ENCODE data around the gene CTDSPL2. TPM values are rescaled to one million over a fixed set of nuclear protein-coding genes. Genes with fewer than 3 reads are reported as not detected.

The CTDSPL2 gene
- total and polyA plus RNA-seq, 2 experiments from 2014 or later, result 42.2 to 86.2 TPM

- TF ChIP-seq, protein P1, sequence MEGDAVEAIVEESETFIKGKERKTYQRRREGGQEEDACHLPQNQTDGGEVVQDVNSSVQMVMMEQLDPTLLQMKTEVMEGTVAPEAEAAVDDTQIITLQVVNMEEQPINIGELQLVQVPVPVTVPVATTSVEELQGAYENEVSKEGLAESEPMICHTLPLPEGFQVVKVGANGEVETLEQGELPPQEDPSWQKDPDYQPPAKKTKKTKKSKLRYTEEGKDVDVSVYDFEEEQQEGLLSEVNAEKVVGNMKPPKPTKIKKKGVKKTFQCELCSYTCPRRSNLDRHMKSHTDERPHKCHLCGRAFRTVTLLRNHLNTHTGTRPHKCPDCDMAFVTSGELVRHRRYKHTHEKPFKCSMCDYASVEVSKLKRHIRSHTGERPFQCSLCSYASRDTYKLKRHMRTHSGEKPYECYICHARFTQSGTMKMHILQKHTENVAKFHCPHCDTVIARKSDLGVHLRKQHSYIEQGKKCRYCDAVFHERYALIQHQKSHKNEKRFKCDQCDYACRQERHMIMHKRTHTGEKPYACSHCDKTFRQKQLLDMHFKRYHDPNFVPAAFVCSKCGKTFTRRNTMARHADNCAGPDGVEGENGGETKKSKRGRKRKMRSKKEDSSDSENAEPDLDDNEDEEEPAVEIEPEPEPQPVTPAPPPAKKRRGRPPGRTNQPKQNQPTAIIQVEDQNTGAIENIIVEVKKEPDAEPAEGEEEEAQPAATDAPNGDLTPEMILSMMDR (conservative IDR thresholded peaks at IDR 0.05; ENCODE audit: low read depth in 2 of 2), result no peak
Observed at GRCh38 chr15:44570361-44570760, 142.9 kb downstream of the CTDSPL2 start (continued).

DNA sequence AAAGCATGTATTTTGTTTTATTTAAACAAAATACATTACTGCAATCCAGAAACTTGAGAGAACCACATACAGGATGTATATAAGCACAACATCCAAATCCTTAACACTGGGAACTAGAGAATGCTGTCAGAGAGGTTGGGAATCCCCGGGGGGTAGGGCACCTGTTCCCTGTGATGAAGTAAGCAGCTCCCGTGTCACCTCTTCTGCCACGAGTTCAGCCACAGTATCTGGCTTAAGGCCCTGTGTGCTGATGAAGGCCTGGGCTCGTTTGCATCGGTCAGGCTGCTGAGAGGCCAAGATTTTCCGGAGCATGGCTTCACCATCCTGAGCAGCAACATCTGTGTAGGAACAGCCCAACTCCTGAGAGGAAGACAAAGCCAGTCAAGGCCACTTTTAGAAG lies 146.0 kb downstream of the CTDSPL2 start:
- no peak overlapping the region for H3K4me3 ChIP-seq
- H3K9me2 ChIP-seq (ENCODE audit: insufficient read depth), result no peaks in the 10 kb centered on the region
- Mint-ChIP-seq H3K36me3 (ENCODE audit: low read depth) (peaks cover 38% of the 10 kb centered on the region; the same call in 2 of the 3 replicates), H3K4me3 (no peak overlapping the region), H3K27ac (no peak overlapping the region), H3K4me1 (no peaks in the 10 kb centered on the region), H3K9me3 (no peaks in the 10 kb centered on the region), H3K27me3 (ENCODE audit: insufficient read depth, low read depth, poor library complexity) (peaks cover 4% of the 10 kb centered on the region)
- no peaks in the 10 kb centered on the region; the same call in 1 of the 2 replicates for H3K36me3 ChIP-seq (ENCODE audit: insufficient read depth)
- no peaks in the 10 kb centered on the region for H3K79me2 ChIP-seq (replicated peaks; ENCODE audit: insufficient read depth)
- ATAC-seq (no peak), DNase-seq (ENCODE audit: low spot score) (no peak)
- no peaks in the 10 kb centered on the region for H3K27me3 ChIP-seq (ENCODE audit: insufficient read depth)
- no peak for TF ChIP-seq EZH2 (IDR thresholded peaks at IDR 0.05; ENCODE audit: low read depth, unreplicated experiment)
- no peak for TF ChIP-seq STAT1 (IDR thresholded peaks at IDR 0.05; ENCODE audit: unreplicated experiment)
- no peak overlapping the region for H3K27ac ChIP-seq (ENCODE audit: low read depth)
- no peak overlapping the region for H3K4me2 ChIP-seq
- 0 out of 2 replicates have a peak, but pooled peaks cover 2% of the 10 kb centered on the region for H3F3A ChIP-seq (replicated peaks; ENCODE audit: low read depth)
- H4K20me1 ChIP-seq (replicated peaks; ENCODE audit: insufficient read depth), result no peaks in the 10 kb centered on the region; the same call in 1 of the 2 replicates
- no peaks in the 10 kb centered on the region for H3K4me1 ChIP-seq (ENCODE audit: insufficient read depth)
- no peak overlapping the region for H2AFZ ChIP-seq

GRCh38 chr15:44574734-44575133 lies 147.3 kb downstream of the CTDSPL2 start:
- H3K4me1 Mint-ChIP-seq, result no peaks in the 10 kb centered on the region
- Histone ChIP-seq H2AFZ (no peak overlapping the region), H3K27me3 (ENCODE audit: insufficient read depth) (no peaks in the 10 kb centered on the region), H3K27ac (ENCODE audit: low read depth) (no peak overlapping the region), H3K9me2 (ENCODE audit: insufficient read depth) (no peaks in the 10 kb centered on the region), H3K4me1 (ENCODE audit: insufficient read depth) (no peaks in the 10 kb centered on the region), H3K79me2 (replicated peaks; ENCODE audit: insufficient read depth) (no peaks in the 10 kb centered on the region), H3K4me3 (no peak overlapping the region), H3K4me2 (no peak overlapping the region), H4K20me1 (replicated peaks; ENCODE audit: insufficient read depth) (no peaks in the 10 kb centered on the region), H3K36me3 (ENCODE audit: insufficient read depth) (no peaks in the 10 kb centered on the region; the same call in 1 of the 2 replicates), H3F3A (replicated peaks; ENCODE audit: low read depth) (no peaks in the 10 kb centered on the region)
- DNase-seq (ENCODE audit: low spot score) (no peak), ATAC-seq (no peak)
- peaks cover 6% of the 10 kb centered on the region for H3K27me3 Mint-ChIP-seq (ENCODE audit: insufficient read depth, low read depth, poor library complexity)
- no peak overlapping the region for H3K4me3 Mint-ChIP-seq
- H3K9me3 Mint-ChIP-seq, result no peaks in the 10 kb centered on the region
- H3K36me3 Mint-ChIP-seq (ENCODE audit: low read depth), result peaks cover 32% of the 10 kb centered on the region; the same call in 2 of the 3 replicates
- H3K27ac Mint-ChIP-seq, result no peak overlapping the region
- no peak for TF ChIP-seq EZH2phosphoT487 (IDR thresholded peaks at IDR 0.05; ENCODE audit: unreplicated experiment)
- TF ChIP-seq, protein P1 (conservative IDR thresholded peaks at IDR 0.05; ENCODE audit: low read depth in 2 of 2), result no peak
- no peak for TF ChIP-seq NANOG (IDR thresholded peaks at IDR 0.05; ENCODE audit: borderline replicate concordance)
- no peak for TF ChIP-seq JUNB (IDR thresholded peaks at IDR 0.05; ENCODE audit: unreplicated experiment)
- no peak for TF ChIP-seq ZNF331 (CRISPR knock-in tag; IDR thresholded peaks at IDR 0.05; ENCODE audit: low read depth)
- TF ChIP-seq ZNF114 (CRISPR knock-in tag; IDR thresholded peaks at IDR 0.05), result no peak
- no peak for TF ChIP-seq ETS1 (IDR thresholded peaks at IDR 0.05)
- TF ChIP-seq POLR2AphosphoS5 (IDR thresholded peaks at IDR 0.05; ENCODE audit: low read depth), result no peak
- no peak for TF ChIP-seq STAT1 (IDR thresholded peaks at IDR 0.05; ENCODE audit: unreplicated experiment)
- no peak for TF ChIP-seq REST (IDR thresholded peaks at IDR 0.05; ENCODE audit: unreplicated experiment)
- TF ChIP-seq CREB1 (CRISPR knock-in tag; IDR thresholded peaks at IDR 0.05; ENCODE audit: low read depth), result no peak
- TF ChIP-seq EZH2 (IDR thresholded peaks at IDR 0.05; ENCODE audit: low read depth, unreplicated experiment), result no peak
